Muscle of back (tissue), 13 donors: ENCODE measurements around the gene PRTG. TPM values are rescaled to one million over a fixed set of nuclear protein-coding genes. Genes with fewer than 3 reads are reported as not detected.
"Not testable (repeated sequence)": the region's sequence is repeated elsewhere in the genome, so short reads cannot be mapped to it uniquely, and the experiment has no call there.

ENCODE experiments used
- DNase-seq, 3 donors: peaks; one replicate each; pipeline versions ENCODE4 v3.0.0 to v3.0.0-alpha.2; 2013
- long read RNA-seq, 9 donors: transcript quantifications; one replicate each; lab custom pipeline, GENCODE V29; 2026
- polyA plus RNA-seq, 10 donors: library from polyadenylated mRNA; unstranded; fragments of 120-200 nt; gene quantifications; one replicate each; pipeline ENCODE4 v1.2.1, GENCODE V29; 2013; ENCODE audit not compliant: insufficient read length in 10 of 10

PRTG gene, protein sequence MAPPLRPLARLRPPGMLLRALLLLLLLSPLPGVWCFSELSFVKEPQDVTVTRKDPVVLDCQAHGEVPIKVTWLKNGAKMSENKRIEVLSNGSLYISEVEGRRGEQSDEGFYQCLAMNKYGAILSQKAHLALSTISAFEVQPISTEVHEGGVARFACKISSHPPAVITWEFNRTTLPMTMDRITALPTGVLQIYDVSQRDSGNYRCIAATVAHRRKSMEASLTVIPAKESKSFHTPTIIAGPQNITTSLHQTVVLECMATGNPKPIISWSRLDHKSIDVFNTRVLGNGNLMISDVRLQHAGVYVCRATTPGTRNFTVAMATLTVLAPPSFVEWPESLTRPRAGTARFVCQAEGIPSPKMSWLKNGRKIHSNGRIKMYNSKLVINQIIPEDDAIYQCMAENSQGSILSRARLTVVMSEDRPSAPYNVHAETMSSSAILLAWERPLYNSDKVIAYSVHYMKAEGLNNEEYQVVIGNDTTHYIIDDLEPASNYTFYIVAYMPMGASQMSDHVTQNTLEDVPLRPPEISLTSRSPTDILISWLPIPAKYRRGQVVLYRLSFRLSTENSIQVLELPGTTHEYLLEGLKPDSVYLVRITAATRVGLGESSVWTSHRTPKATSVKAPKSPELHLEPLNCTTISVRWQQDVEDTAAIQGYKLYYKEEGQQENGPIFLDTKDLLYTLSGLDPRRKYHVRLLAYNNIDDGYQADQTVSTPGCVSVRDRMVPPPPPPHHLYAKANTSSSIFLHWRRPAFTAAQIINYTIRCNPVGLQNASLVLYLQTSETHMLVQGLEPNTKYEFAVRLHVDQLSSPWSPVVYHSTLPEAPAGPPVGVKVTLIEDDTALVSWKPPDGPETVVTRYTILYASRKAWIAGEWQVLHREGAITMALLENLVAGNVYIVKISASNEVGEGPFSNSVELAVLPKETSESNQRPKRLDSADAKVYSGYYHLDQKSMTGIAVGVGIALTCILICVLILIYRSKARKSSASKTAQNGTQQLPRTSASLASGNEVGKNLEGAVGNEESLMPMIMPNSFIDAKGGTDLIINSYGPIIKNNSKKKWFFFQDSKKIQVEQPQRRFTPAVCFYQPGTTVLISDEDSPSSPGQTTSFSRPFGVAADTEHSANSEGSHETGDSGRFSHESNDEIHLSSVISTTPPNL
- polyA plus RNA-seq: 1 to 10 TPM; 2.5 to 4.6 (median 3.3) TPM
- long read RNA-seq, donor 1: 0 reads
- long read RNA-seq, donor 2: 0 reads
- long read RNA-seq, donor 3: 0 reads
- long read RNA-seq, donor 4: 0 reads
- long read RNA-seq, donor 5: 0 reads
- long read RNA-seq, donor 6: 0 reads
- long read RNA-seq, donor 7: 0 reads
- long read RNA-seq, donor 8: 0 reads
- long read RNA-seq, donor 9: 0 reads

- DNase-seq: peak; percentile 51 to 95 (median 87)
Measured at GRCh38 chr15:55742927-55743728, at the start of gene PRTG. PRTG (minus strand) TSS chr15:55743152; CDS start chr15:55742931, 221 bp downstream.

DNA sequence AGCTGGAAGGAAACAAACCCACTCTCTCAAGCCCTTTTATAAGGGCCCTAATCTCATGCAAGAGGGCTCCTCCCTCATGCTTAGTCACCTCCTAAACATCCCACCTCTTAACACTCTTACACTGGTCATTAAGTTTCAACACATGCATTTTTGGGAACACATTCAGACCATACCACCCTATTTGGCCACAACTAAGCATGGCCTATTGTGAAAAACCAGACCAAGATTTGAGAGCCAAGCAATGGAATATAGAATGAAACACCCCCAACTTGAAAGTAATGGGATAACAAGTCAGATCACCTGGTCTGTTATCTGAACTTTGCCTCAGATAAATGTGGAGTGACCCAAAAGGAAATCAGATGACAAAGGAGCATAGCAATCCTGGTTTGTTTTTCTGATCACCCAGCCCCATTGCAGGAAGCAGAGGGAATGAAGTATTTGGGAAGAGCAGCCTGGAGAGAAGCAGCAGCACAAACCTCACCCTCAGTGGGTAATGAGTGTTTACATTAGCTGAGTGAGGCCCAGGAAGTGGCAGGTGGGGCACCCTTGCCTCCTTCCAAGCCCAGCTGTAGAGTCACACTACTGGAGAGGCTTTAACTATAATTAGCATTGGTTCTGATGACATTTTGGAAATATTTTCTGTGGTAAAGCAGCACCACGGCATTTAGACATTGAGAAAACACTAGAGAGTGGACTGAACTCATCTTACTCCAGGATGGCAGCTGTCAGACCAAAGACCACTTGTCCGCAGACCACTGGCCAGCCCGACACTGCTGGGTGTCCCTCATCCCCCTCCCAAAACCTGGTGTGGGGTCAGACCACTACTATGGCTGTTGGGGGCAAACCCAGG lies 48.8 kb upstream of the PRTG start:
- no peak for DNase-seq

GRCh38 chr15:55789066-55789660 lies 46.2 kb upstream of the PRTG start:
- DNase-seq: no peak

DNA sequence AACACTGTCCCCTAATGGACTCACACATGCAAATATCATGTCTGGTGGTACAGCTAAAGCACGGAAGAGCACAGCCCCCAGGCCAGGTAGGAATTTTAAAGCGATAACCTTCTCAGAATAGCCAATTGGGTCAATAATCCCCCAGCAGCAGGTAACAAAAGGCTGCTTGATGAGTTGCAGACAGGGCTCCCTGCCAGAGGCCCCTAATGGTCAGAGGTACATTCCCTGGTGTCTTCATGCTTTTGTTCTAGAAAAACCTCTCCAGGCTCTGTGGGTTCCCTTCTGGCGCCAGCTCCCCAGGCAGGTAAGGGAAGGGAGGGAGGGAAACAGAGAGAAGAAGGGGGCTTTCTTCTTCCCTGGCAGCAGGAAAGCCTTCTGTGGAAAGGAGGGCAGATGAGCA lies 43.4 kb upstream of the PRTG start:
- no peak for DNase-seq

DNA sequence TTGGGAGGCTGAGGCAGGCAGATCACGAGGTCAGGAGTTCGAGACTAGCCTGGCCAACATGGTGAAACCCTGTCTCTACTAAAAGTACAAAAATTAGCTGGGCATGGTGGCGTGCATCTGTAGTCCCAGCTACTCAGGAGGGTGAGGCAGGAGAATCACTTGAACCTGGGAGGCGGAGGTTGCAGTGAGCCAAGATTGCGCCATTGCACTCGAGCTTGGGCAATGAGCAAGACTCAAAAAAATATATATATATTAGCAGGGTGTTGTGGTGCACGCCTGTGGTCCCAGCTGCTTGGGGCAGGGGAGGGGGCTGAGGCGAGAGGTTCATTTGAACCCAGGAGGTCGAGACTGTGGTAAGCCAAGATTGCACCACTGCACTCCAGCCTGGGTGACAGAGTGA lies 42.6 kb upstream of the PRTG start:
- not testable (repeated sequence) for DNase-seq

- DNase-seq: no peak
Measured at GRCh38 chr15:55784286-55784685, 41.3 kb upstream of the PRTG start.

- DNase-seq: peak in 2 of 3 donors; percentile 16 to 50
Measured at GRCh38 chr15:55782901-55783300, 39.9 kb upstream of the PRTG start.

DNA sequence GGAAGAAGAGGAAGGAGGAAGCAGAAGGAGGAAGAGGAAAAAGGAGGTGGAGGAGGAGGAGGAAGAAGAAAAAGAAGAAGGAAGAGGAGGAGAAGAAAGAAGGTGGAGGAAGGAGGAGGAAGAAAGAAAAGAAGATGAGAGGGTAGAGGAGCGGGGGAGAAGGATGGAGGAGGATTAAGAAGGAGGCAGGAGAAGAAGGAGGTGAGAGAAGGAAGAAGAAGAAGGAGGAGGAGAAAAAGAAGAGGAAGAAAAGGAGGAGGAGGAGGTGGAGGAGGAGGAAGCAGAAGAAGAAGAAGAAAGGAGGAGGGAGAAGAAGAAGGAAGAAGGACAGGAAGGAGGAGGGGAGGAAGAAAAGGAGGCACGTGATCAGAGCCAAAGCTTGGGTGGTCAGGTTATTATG lies 37.3 kb upstream of the PRTG start:
- no peak for DNase-seq

GRCh38 chr15:55778932-55779331 lies 36.0 kb upstream of the PRTG start:
- no peak for DNase-seq

GRCh38 chr15:55775316-55775715 lies 32.4 kb upstream of the PRTG start:
- no peak for DNase-seq

- peak in 1 of 3 donors; percentile 30 for DNase-seq
Measured at GRCh38 chr15:55774113-55774970, 31.4 kb upstream of the PRTG start.

- DNase-seq: peak in 2 of 3 donors; percentile 10 to 15
Measured at GRCh38 chr15:55770806-55771205, 27.9 kb upstream of the PRTG start.

- DNase-seq: peak in 2 of 3 donors; percentile 30 to 45
Measured at GRCh38 chr15:55770261-55770660, 27.3 kb upstream of the PRTG start.

DNA sequence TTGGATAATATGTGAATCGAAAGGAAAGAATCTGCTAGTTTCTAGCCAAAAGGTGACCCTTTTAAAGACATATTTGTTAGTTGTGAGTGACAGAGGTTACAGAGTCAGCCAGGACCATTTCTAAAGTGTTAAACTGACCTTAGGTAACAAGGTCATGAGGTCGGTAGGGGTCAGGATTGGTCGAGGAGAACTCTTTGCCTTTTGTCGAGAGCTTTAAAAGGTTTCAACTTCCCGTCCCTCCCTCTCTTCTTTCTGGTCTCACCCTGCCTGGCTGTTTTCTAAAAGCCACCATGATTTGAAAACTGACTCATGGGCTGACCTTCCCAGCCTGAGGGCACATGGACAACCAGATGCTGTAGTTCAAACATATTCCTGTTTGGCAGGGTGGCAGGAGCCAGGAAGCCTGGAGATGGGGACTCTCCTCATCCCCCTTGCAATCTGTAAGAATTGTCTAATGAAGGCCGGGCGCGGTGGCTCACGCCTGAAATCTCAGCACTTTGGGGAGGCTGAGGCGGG lies 25.8 kb upstream of the PRTG start:
- DNase-seq: no peak

GRCh38 chr15:55766676-55767075 lies 23.7 kb upstream of the PRTG start:
- no peak for DNase-seq

GRCh38 chr15:55764398-55764797 lies 21.4 kb upstream of the PRTG start:
- no peak for DNase-seq

GRCh38 chr15:55758580-55758986 lies 15.6 kb upstream of the PRTG start:
- no peak for DNase-seq

DNA sequence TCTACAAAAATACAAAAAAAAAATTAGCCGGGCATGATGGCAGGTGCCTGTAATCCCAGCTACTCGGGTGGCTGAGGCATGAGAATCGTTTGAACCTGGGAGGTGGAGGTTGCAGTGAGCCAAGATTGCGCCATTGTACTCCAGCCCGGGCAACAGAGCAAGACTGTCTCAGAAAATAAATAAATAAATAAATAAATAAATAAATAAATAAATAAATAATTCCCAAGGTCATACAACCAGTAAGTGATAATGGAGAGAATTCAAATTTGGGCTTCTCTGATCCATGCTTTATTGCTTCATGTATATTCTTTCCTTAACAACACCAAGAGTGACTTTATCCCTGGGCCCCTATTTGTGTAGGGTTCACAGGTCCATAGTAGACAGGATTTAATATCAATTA lies 10.5 kb upstream of the PRTG start:
- not testable (repeated sequence) for DNase-seq
